Measurements from ENCODE around the gene SORCS3. TPM values are rescaled to one million over a fixed set of nuclear protein-coding genes. Genes with fewer than 3 reads are reported as not detected.

SORCS3 gene
- total RNA-seq, 1 donor from 2014 or later: 0.70 TPM

GRCh38 chr10:104842704-104843103 is 201.6 kb downstream of the SORCS3 start:
- no peak for DNase-seq (ENCODE audit: low read depth)

- no peak for DNase-seq (ENCODE audit: low read depth)
Observed at GRCh38 chr10:104844073-104844472, 203.0 kb downstream of the SORCS3 start.

GRCh38 chr10:104850023-104850422 is 208.9 kb downstream of the SORCS3 start:
- DNase-seq (ENCODE audit: low read depth): peak; percentile 21

- DNase-seq (ENCODE audit: low read depth): no peak
Observed at GRCh38 chr10:104867966-104868598, 227.0 kb downstream of the SORCS3 start.

GRCh38 chr10:104872691-104873090 is 231.6 kb downstream of the SORCS3 start:
- DNase-seq (ENCODE audit: low read depth): no peak

- no peak for DNase-seq (ENCODE audit: low read depth)
Observed at GRCh38 chr10:104873161-104873560, 232.1 kb downstream of the SORCS3 start.

- DNase-seq (ENCODE audit: low read depth): peak; percentile 70
Observed at GRCh38 chr10:104875561-104875960, 234.5 kb downstream of the SORCS3 start.

GRCh38 chr10:104880624-104881398 is 239.7 kb downstream of the SORCS3 start:
- no peak for DNase-seq (ENCODE audit: low read depth)

- DNase-seq (ENCODE audit: low read depth): no peak
Observed at GRCh38 chr10:104881740-104882139, 240.7 kb downstream of the SORCS3 start.

GRCh38 chr10:104892879-104893617 is 252.0 kb downstream of the SORCS3 start:
- DNase-seq (ENCODE audit: low read depth): no peak

GRCh38 chr10:104893701-104894100 is 252.6 kb downstream of the SORCS3 start:
- DNase-seq (ENCODE audit: low read depth): no peak

- DNase-seq (ENCODE audit: low read depth): no peak
Observed at GRCh38 chr10:104894681-104895080, 253.6 kb downstream of the SORCS3 start.

GRCh38 chr10:104895541-104895940 is 254.5 kb downstream of the SORCS3 start:
- DNase-seq (ENCODE audit: low read depth): no peak

- no peak for DNase-seq (ENCODE audit: low read depth)
Observed at GRCh38 chr10:104895981-104896380, 254.9 kb downstream of the SORCS3 start.

- DNase-seq (ENCODE audit: low read depth): no peak
Observed at GRCh38 chr10:104897696-104898095, 256.6 kb downstream of the SORCS3 start.

- DNase-seq (ENCODE audit: low read depth): no peak
Observed at GRCh38 chr10:104899779-104900178, 258.7 kb downstream of the SORCS3 start.

GRCh38 chr10:104903433-104903832 is 262.3 kb downstream of the SORCS3 start:
- DNase-seq (ENCODE audit: low read depth): no peak

GRCh38 chr10:104904753-104905323 is 263.7 kb downstream of the SORCS3 start:
- no peak for DNase-seq (ENCODE audit: low read depth)

- DNase-seq (ENCODE audit: low read depth): no peak
Observed at GRCh38 chr10:104906112-104906511, 265.0 kb downstream of the SORCS3 start.

GRCh38 chr10:104907521-104907920 is 266.4 kb downstream of the SORCS3 start:
- peak; percentile 42 for DNase-seq (ENCODE audit: low read depth)

- DNase-seq (ENCODE audit: low read depth): no peak
Observed at GRCh38 chr10:104908581-104908980, 267.5 kb downstream of the SORCS3 start.

- no peak for DNase-seq (ENCODE audit: low read depth)
Observed at GRCh38 chr10:104910712-104911111, 269.6 kb downstream of the SORCS3 start.
